ENCODE data around the gene DYDC2. TPM values are rescaled to one million over a fixed set of nuclear protein-coding genes. Genes with fewer than 3 reads are reported as not detected.
A peak's percentile ranks its signal among the peaks of the same experiment; 100 is the strongest.

The DYDC2 gene
- total and polyA plus RNA-seq, 4 donors: 0.14 to 2.0 (median 0.25) TPM

DNA sequence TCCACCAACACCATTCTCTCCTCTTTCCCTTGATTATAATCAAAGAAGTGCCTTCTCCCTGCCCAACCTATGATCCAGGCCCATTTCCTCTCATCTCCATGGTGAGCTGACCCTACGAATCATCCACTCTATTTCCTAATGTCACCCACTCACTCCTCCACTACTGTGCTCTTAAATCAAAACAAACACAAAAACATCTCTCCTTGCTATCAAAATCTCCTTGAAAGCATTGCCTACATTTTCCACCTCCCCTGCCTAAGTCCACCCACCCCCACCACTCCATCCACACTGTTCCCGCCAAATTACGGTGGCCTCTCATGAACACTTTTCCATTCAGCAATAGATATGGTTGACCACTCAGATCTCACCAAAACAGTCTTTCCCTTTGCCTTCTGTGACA is 5.4 kb upstream of the DYDC2 start:
- 95% methylated on average over 3 of the region's 3 CpGs for WGBS
- no peaks in the 10 kb centered on the region for H3K27me3 ChIP-seq (ENCODE audit: control insufficient read depth in 4 of 4, insufficient read depth in 4 of 4, low read length in 3 of 4)
- H3K36me3 ChIP-seq (ENCODE audit: control insufficient read depth in 4 of 4, insufficient read depth in 3 of 4, low read depth in 1 of 4, low read length in 3 of 4): no peaks in the 10 kb centered on the region
- no peak for DNase-seq (ENCODE audit: low spot score)
- H3K9me3 ChIP-seq (ENCODE audit: control insufficient read depth in 4 of 4, low read length in 3 of 4): no peaks in the 10 kb centered on the region
- H3K4me1 ChIP-seq (ENCODE audit: control insufficient read depth in 4 of 4, insufficient read depth in 4 of 4, low read length in 3 of 4): no peaks in the 10 kb centered on the region
- no peak for TF ChIP-seq EGR1 (IDR thresholded peaks at IDR 0.05; ENCODE audit: low read depth in 2 of 2)
- TF ChIP-seq, protein P1, sequence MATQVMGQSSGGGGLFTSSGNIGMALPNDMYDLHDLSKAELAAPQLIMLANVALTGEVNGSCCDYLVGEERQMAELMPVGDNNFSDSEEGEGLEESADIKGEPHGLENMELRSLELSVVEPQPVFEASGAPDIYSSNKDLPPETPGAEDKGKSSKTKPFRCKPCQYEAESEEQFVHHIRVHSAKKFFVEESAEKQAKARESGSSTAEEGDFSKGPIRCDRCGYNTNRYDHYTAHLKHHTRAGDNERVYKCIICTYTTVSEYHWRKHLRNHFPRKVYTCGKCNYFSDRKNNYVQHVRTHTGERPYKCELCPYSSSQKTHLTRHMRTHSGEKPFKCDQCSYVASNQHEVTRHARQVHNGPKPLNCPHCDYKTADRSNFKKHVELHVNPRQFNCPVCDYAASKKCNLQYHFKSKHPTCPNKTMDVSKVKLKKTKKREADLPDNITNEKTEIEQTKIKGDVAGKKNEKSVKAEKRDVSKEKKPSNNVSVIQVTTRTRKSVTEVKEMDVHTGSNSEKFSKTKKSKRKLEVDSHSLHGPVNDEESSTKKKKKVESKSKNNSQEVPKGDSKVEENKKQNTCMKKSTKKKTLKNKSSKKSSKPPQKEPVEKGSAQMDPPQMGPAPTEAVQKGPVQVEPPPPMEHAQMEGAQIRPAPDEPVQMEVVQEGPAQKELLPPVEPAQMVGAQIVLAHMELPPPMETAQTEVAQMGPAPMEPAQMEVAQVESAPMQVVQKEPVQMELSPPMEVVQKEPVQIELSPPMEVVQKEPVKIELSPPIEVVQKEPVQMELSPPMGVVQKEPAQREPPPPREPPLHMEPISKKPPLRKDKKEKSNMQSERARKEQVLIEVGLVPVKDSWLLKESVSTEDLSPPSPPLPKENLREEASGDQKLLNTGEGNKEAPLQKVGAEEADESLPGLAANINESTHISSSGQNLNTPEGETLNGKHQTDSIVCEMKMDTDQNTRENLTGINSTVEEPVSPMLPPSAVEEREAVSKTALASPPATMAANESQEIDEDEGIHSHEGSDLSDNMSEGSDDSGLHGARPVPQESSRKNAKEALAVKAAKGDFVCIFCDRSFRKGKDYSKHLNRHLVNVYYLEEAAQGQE (IDR thresholded peaks at IDR 0.05): no peak
- no peak for TF ChIP-seq TAF1 (conservative IDR thresholded peaks at IDR 0.05)
- no peak for TF ChIP-seq NR2F2 (IDR thresholded peaks at IDR 0.05)
- no peak for TF ChIP-seq JUND (IDR thresholded peaks at IDR 0.05)
- TF ChIP-seq HNF4A (conservative IDR thresholded peaks at IDR 0.05): no peak
- TF ChIP-seq HNF4G (IDR thresholded peaks at IDR 0.05): no peak
- TF ChIP-seq FOXA2 (IDR thresholded peaks at IDR 0.05): no peak
- TF ChIP-seq YY1 (IDR thresholded peaks at IDR 0.05): no peak
- no peak overlapping the region for H3K4me3 ChIP-seq (ENCODE audit: low read depth in 1 of 3, low read length in 3 of 3)
- H3K9ac ChIP-seq (ENCODE audit: low read depth in 1 of 2, low read length in 2 of 2): no peak overlapping the region
- H3K27ac ChIP-seq (ENCODE audit: low read depth in 1 of 2, low read length in 2 of 2): no peak overlapping the region

DNA sequence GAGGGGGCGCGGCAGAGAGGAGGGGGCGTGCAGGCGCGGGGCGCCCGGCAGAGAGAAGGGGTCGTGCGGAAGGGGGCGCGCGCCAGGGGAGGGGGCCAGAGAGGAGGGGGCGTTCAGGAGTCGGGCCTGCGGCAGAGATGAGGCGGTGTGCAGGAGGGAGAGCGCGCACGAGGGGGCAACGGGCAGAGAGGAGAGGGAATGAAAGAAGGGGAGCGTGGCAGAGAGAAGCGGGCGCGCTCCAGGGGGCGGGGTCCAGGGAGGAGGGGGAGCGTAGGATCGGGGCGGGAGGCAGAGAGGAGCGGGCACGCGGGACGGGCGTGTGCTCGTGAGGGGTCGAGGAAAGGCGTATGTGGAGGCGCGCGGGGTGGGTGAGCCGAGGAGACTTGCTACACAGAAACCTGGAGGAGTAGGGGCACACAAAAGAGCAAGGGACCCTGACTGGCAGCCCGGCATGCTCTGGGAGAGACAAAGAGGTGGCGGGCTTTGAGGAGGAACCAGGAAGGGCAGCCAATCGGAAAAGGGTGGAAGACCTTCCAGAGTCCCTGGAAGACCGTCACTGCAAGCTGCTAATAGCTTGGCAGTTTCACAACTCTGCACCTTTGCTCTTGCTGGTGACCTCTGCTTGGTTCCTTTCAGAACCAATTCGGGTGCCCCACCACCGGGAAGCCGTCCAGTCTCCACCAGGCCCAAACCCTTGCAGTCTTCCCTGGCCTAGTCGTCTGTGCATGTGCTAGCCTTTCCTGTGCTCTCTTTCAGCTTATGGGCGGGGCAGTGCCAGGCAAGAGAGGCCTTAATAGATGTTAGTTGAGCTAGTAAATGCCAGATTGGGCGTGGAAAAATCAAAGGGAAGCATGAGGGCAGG is 639 bp downstream of the DYDC2 start:
- H3K27me3 ChIP-seq (ENCODE audit: control insufficient read depth in 4 of 4, insufficient read depth in 4 of 4, low read length in 3 of 4): no peaks in the 10 kb centered on the region
- 9% methylated on average over 50 of the region's 50 CpGs for WGBS
- no peak overlapping the region for H3K27ac ChIP-seq (ENCODE audit: low read depth in 1 of 2, low read length in 2 of 2)
- H3K36me3 ChIP-seq (ENCODE audit: control insufficient read depth in 4 of 4, insufficient read depth in 3 of 4, low read depth in 1 of 4, low read length in 3 of 4): no peaks in the 10 kb centered on the region
- TF ChIP-seq JUND (IDR thresholded peaks at IDR 0.05) (no peak), EGR1 (IDR thresholded peaks at IDR 0.05; ENCODE audit: low read depth in 2 of 2) (no peak), NR2F2 (IDR thresholded peaks at IDR 0.05) (no peak), RXRA (IDR thresholded peaks at IDR 0.05) (no peak), FOXA2 (IDR thresholded peaks at IDR 0.05) (no peak), SP1 (IDR thresholded peaks at IDR 0.05) (no peak), RAD21 (IDR thresholded peaks at IDR 0.05) (peak in 1 of 2 donors; percentile 10), YY1 (IDR thresholded peaks at IDR 0.05) (no peak), HNF4G (IDR thresholded peaks at IDR 0.05) (no peak), HNF4A (conservative IDR thresholded peaks at IDR 0.05) (peak in 1 of 2 donors; percentile 37)
- TF ChIP-seq, protein P2, sequence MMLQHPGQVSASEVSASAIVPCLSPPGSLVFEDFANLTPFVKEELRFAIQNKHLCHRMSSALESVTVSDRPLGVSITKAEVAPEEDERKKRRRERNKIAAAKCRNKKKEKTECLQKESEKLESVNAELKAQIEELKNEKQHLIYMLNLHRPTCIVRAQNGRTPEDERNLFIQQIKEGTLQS (IDR thresholded peaks at IDR 0.05): no peak
- TF ChIP-seq, protein P3, sequence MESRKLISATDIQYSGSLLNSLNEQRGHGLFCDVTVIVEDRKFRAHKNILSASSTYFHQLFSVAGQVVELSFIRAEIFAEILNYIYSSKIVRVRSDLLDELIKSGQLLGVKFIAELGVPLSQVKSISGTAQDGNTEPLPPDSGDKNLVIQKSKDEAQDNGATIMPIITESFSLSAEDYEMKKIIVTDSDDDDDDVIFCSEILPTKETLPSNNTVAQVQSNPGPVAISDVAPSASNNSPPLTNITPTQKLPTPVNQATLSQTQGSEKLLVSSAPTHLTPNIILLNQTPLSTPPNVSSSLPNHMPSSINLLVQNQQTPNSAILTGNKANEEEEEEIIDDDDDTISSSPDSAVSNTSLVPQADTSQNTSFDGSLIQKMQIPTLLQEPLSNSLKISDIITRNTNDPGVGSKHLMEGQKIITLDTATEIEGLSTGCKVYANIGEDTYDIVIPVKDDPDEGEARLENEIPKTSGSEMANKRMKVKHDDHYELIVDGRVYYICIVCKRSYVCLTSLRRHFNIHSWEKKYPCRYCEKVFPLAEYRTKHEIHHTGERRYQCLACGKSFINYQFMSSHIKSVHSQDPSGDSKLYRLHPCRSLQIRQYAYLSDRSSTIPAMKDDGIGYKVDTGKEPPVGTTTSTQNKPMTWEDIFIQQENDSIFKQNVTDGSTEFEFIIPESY (IDR thresholded peaks at IDR 0.05): no peak
- TF ChIP-seq, protein P4, sequence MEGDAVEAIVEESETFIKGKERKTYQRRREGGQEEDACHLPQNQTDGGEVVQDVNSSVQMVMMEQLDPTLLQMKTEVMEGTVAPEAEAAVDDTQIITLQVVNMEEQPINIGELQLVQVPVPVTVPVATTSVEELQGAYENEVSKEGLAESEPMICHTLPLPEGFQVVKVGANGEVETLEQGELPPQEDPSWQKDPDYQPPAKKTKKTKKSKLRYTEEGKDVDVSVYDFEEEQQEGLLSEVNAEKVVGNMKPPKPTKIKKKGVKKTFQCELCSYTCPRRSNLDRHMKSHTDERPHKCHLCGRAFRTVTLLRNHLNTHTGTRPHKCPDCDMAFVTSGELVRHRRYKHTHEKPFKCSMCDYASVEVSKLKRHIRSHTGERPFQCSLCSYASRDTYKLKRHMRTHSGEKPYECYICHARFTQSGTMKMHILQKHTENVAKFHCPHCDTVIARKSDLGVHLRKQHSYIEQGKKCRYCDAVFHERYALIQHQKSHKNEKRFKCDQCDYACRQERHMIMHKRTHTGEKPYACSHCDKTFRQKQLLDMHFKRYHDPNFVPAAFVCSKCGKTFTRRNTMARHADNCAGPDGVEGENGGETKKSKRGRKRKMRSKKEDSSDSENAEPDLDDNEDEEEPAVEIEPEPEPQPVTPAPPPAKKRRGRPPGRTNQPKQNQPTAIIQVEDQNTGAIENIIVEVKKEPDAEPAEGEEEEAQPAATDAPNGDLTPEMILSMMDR (IDR thresholded peaks at IDR 0.05; ENCODE audit: low read depth, low read length, missing input control): no peak
- TF ChIP-seq, protein P1 (IDR thresholded peaks at IDR 0.05): no peak
- peak overlapping the region; percentile 26 to 51 (median 50) for H3K4me3 ChIP-seq (ENCODE audit: low read depth in 1 of 3, low read length in 3 of 3)
- no peaks in the 10 kb centered on the region for H3K9me3 ChIP-seq (ENCODE audit: control insufficient read depth in 4 of 4, low read length in 3 of 4)
- H3K9ac ChIP-seq (ENCODE audit: low read depth in 1 of 2, low read length in 2 of 2): no peak overlapping the region
- DNase-seq (ENCODE audit: low spot score): peak; percentile 53
- H3K4me1 ChIP-seq (ENCODE audit: control insufficient read depth in 4 of 4, insufficient read depth in 4 of 4, low read length in 3 of 4): peaks cover 2 to 13% (median 9%) of the 10 kb centered on the region in 4 donors
